ENCODE data around the gene UBR4.

The UBR4 gene

DNA sequence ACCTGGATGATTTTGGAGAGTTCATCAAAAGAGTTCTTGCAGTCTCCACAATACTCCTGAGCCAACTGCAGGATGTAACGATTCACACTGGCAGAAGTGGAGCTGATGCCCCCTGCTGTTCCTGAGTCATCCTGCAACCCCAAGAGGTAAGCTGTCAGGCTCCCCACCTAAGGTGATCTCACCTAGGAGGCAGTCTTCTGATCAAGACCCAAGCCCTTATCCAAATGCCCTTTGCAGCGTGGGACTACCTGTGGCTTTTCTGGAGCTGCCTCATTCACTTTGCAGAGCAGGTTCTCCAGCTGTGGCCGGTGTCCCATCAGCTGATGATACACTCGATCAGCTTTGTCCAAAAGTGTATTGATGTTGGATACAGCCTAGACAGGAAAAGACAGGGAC is 96.4 kb downstream of the UBR4 start:
- Histone ChIP-seq H3K27ac (ENCODE audit: low read depth, low read length) (no peak overlapping the region), H3K4me1 (ENCODE audit: control insufficient read depth in 5 of 5, insufficient read depth in 5 of 5, low read length in 5 of 5) (no peaks in the 10 kb centered on the region), H3K9me3 (ENCODE audit: control insufficient read depth in 5 of 5, low read length in 5 of 5) (no peaks in the 10 kb centered on the region), H3K4me3 (ENCODE audit: low read depth in 1 of 5, low read length in 5 of 5) (no peak overlapping the region), H3K27me3 (ENCODE audit: control insufficient read depth in 5 of 5, insufficient read depth in 4 of 5, low read length in 5 of 5) (no peaks in the 10 kb centered on the region), H3K36me3 (ENCODE audit: control insufficient read depth in 5 of 5, insufficient read depth in 5 of 5, low read length in 5 of 5) (peaks cover 37 to 99% (median 97%) of the 10 kb centered on the region in 5 donors), H3K9ac (ENCODE audit: low read length in 5 of 5) (no peak overlapping the region)

DNA sequence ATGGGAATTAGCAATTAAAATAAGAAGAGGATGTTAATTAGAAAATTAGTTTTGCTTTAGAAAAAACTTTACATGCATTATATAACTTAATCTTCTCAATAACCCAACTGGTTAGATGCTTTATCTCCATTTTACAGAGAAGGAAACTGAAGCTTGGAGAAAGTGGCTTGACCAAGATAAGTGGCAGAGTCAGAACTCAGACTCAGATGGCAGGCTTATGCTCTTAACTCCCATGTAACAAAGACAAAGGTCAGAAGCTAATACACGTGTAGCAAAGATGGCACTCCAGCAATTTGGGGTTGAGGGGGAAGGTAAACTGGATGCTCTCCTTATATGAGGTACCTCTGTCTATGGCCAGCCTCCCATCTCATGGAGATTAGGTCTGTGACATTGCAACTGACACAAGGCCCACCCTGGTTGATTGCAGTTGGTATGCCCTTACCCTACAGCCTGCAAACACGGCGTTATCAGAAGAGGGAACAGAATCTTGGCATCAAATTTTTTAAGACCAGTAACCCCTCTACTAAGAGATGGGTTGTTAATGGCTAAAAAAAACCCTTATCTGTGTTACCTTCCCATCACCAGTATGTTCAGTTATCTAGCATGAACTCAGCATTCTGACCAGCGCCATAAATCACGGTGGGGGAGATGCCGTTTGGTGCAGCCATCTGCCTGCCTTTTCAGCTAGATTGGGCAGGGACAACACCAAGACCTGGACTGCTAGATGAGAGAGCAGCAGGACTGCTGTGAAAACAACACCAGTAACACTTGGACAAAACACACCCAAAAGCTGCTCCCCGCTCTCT is 97.0 kb downstream of the UBR4 start:
- H3K27ac ChIP-seq (ENCODE audit: low read depth, low read length): no peak overlapping the region
- H3K36me3 ChIP-seq (ENCODE audit: control insufficient read depth in 5 of 5, insufficient read depth in 5 of 5, low read length in 5 of 5): peaks cover 35 to 100% (median 99%) of the 10 kb centered on the region in 5 donors
- H3K4me1 ChIP-seq (ENCODE audit: control insufficient read depth in 5 of 5, insufficient read depth in 5 of 5, low read length in 5 of 5): no peaks in the 10 kb centered on the region
- H3K27me3 ChIP-seq (ENCODE audit: control insufficient read depth in 5 of 5, insufficient read depth in 4 of 5, low read length in 5 of 5): no peaks in the 10 kb centered on the region
- H3K9ac ChIP-seq (ENCODE audit: low read length in 5 of 5): no peak overlapping the region
- H3K9me3 ChIP-seq (ENCODE audit: control insufficient read depth in 5 of 5, low read length in 5 of 5): no peaks in the 10 kb centered on the region
- no peak overlapping the region for H3K4me3 ChIP-seq (ENCODE audit: low read depth in 1 of 5, low read length in 5 of 5)

DNA sequence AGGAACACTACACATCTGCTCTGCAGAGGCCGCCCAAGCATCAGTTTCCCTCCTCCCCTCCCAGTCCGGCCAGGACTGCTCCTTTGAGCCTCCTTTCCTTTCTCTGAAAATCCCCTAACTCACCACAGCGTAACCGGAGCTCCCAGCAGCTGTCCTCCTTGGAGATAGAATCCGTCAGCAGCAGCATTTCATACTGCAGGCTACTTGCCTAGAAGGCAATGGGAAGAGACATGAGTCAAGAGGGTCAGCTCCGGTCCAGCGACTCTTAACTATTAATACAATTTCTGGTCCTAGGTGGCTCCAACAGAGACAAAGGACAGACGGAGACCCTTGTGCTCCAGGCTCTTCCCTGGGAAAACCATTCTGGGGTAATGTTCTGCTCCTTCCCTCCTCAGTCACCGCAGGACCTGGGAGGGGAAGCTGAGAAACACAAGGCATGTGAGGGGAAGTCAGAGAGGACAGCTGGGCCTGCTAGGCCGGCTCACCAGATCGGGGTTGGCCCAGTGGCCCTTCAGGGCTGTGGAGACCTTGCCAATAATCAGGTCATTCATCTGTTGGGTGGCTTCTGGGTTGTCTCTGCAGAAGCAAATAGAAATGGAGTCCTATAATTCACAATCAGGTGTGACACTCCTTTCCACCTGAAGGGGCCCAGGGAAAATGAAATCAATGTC is 99.7 kb downstream of the UBR4 start:
- no peaks in the 10 kb centered on the region for H3K9me3 ChIP-seq (ENCODE audit: control insufficient read depth in 5 of 5, low read length in 5 of 5)
- no peaks in the 10 kb centered on the region for H3K4me1 ChIP-seq (ENCODE audit: control insufficient read depth in 5 of 5, insufficient read depth in 5 of 5, low read length in 5 of 5)
- H3K36me3 ChIP-seq (ENCODE audit: control insufficient read depth in 5 of 5, insufficient read depth in 5 of 5, low read length in 5 of 5): peaks cover 26 to 100% (median 98%) of the 10 kb centered on the region in 5 donors
- no peak overlapping the region for H3K9ac ChIP-seq (ENCODE audit: low read length in 5 of 5)
- no peaks in the 10 kb centered on the region for H3K27me3 ChIP-seq (ENCODE audit: control insufficient read depth in 5 of 5, insufficient read depth in 4 of 5, low read length in 5 of 5)
- H3K4me3 ChIP-seq (ENCODE audit: low read depth in 1 of 5, low read length in 5 of 5): no peak overlapping the region
- H3K27ac ChIP-seq (ENCODE audit: low read depth, low read length): no peak overlapping the region

DNA sequence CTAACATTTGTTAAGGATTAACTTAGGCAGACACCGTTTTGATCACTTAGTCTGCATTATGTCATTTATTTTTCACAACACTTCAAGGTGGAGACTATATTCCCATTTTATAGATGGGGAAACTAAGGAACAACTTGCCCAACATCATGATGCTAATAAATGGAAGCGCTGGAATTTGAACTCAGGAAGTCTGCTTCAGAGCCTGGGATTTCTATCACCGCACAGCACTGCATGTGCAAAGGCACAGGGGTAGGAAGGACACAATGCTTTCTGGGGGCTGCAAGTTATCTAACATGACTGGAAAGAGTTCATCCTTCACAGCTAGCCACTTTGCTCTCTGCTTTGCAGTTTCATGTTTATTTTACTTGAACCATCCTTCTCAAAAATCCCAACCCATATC is 100.5 kb downstream of the UBR4 start:
- peaks cover 29 to 100% (median 98%) of the 10 kb centered on the region in 5 donors for H3K36me3 ChIP-seq (ENCODE audit: control insufficient read depth in 5 of 5, insufficient read depth in 5 of 5, low read length in 5 of 5)
- H3K9me3 ChIP-seq (ENCODE audit: control insufficient read depth in 5 of 5, low read length in 5 of 5): no peaks in the 10 kb centered on the region
- no peak overlapping the region for H3K4me3 ChIP-seq (ENCODE audit: low read depth in 1 of 5, low read length in 5 of 5)
- H3K9ac ChIP-seq (ENCODE audit: low read length in 5 of 5): no peak overlapping the region
- H3K27ac ChIP-seq (ENCODE audit: low read depth, low read length): no peak overlapping the region
- H3K27me3 ChIP-seq (ENCODE audit: control insufficient read depth in 5 of 5, insufficient read depth in 4 of 5, low read length in 5 of 5): no peaks in the 10 kb centered on the region
- no peaks in the 10 kb centered on the region for H3K4me1 ChIP-seq (ENCODE audit: control insufficient read depth in 5 of 5, insufficient read depth in 5 of 5, low read length in 5 of 5)

DNA sequence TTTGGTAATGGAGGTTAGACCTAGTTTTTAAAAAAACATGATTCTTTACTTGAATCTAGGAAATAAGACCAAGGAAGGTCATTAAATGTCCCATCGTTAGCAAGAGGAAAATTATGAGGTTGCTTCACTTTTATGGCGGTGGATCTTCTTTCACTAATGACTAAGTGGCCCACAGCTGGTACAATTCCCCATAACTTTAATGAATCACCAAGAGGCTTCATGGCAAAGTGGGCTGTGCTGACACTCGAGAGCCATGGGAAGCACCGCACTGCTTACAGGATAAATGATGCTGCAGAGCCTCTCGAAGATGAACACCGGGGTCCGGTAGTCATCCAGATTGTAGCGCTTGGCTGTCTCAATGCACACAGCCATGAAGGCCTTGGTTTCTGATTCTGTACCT is 108.8 kb downstream of the UBR4 start:
- H3K27me3 ChIP-seq (ENCODE audit: control insufficient read depth in 5 of 5, insufficient read depth in 4 of 5, low read length in 5 of 5): no peaks in the 10 kb centered on the region
- H3K4me1 ChIP-seq (ENCODE audit: control insufficient read depth in 5 of 5, insufficient read depth in 5 of 5, low read length in 5 of 5): no peaks in the 10 kb centered on the region
- H3K36me3 ChIP-seq (ENCODE audit: control insufficient read depth in 5 of 5, insufficient read depth in 5 of 5, low read length in 5 of 5): peaks cover 53 to 100% (median 99%) of the 10 kb centered on the region in 5 donors
- no peaks in the 10 kb centered on the region for H3K9me3 ChIP-seq (ENCODE audit: control insufficient read depth in 5 of 5, low read length in 5 of 5)
- no peak overlapping the region for H3K9ac ChIP-seq (ENCODE audit: low read length in 5 of 5)
- no peak overlapping the region for H3K27ac ChIP-seq (ENCODE audit: low read depth, low read length)
- H3K4me3 ChIP-seq (ENCODE audit: low read depth in 1 of 5, low read length in 5 of 5): no peak overlapping the region

DNA sequence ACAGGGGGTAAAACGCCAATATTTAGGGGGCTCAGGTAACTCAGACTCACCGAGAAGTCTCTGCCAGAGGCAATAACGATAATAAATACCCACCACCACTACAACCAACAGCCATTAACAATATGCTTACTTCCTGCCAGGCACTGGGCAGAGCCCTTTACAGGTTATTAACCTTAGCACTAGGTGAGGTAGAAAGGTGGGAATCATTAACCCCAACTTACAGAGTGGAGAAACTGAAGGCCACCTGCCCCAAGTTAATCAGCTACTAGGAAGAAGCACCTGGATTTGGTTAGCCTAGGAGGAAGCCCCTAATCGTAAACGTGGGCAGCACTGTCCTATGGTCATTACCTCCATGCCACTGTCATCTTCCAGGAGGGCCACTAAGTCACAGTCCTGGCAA is 110.0 kb downstream of the UBR4 start:
- H3K9ac ChIP-seq (ENCODE audit: low read length in 5 of 5): no peak overlapping the region

DNA sequence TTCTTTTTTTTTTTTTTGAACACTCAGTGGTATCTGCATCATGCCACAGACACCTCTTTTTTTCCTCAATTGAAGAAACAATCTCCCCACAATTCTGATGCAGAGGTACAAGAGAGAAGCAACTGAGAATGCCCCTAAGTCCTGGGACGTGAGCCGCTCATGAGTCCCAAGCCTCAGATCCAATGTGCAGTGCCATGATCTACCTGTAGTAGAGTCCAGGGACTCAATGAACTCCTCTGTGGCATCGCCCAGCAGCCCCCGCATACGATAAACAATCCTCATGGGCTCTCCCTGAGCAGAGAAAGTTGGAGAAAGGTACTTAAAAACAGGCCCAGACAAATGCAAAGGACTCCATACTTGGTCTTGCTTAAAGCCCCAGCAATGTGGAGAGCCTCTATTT is 113.1 kb downstream of the UBR4 start:
- Histone ChIP-seq H3K27me3 (ENCODE audit: control insufficient read depth in 5 of 5, insufficient read depth in 4 of 5, low read length in 5 of 5) (no peaks in the 10 kb centered on the region), H3K4me3 (ENCODE audit: low read depth in 1 of 5, low read length in 5 of 5) (no peak overlapping the region), H3K9me3 (ENCODE audit: control insufficient read depth in 5 of 5, low read length in 5 of 5) (no peaks in the 10 kb centered on the region), H3K4me1 (ENCODE audit: control insufficient read depth in 5 of 5, insufficient read depth in 5 of 5, low read length in 5 of 5) (peaks cover 0 to under 1% (median 0%) of the 10 kb centered on the region in 5 donors), H3K36me3 (ENCODE audit: control insufficient read depth in 5 of 5, insufficient read depth in 5 of 5, low read length in 5 of 5) (peaks cover 53 to 100% (median 99%) of the 10 kb centered on the region in 5 donors), H3K27ac (ENCODE audit: low read depth, low read length) (no peak overlapping the region), H3K9ac (ENCODE audit: low read length in 5 of 5) (no peak overlapping the region)

More for the DNA sequence above, 110.0 kb downstream of the UBR4 start:
- Histone ChIP-seq H3K27me3 (ENCODE audit: control insufficient read depth in 5 of 5, insufficient read depth in 4 of 5, low read length in 5 of 5) (no peaks in the 10 kb centered on the region), H3K4me1 (ENCODE audit: control insufficient read depth in 5 of 5, insufficient read depth in 5 of 5, low read length in 5 of 5) (no peaks in the 10 kb centered on the region), H3K36me3 (ENCODE audit: control insufficient read depth in 5 of 5, insufficient read depth in 5 of 5, low read length in 5 of 5) (peaks cover 51 to 100% (median 99%) of the 10 kb centered on the region in 5 donors), H3K27ac (ENCODE audit: low read depth, low read length) (no peak overlapping the region), H3K9me3 (ENCODE audit: control insufficient read depth in 5 of 5, low read length in 5 of 5) (no peaks in the 10 kb centered on the region), H3K4me3 (ENCODE audit: low read depth in 1 of 5, low read length in 5 of 5) (no peak overlapping the region)

DNA sequence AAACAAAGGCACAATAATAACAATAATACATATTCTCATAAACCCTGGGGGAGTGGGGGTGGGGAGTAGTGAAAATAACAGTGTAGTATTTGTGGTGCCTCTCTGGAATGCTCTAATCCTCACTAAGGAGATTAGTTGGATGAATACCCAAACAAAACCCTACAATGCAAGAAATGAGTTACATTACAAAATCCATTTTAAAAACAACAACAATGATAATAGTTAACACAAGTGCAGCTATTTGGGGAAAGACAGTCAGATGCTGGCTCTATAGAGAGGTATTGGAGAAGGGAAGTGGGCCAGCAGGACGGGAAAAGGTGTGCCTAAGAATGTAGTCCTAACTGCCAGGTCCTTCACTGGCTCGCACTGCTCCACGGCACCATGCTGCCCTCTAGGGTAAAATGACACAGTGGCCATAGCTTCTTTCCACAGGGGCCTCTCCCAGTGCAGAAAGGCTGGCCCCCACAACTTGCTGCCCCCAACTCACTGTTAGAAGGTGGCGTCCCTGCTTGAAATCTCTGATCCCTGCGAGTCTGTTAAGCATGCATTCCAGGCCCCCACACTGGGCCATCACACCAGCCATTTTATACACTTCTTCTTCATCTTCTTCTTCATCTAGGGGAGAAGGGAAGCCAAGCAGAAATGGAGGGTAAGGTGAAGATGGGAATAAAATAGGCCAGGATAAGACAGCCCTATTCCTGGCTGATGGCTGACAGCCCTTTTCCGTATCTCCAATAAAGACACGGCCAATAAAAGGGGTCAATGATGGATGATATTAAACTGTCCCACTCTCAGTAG is 113.8 kb downstream of the UBR4 start:
- no peaks in the 10 kb centered on the region for H3K27me3 ChIP-seq (ENCODE audit: control insufficient read depth in 5 of 5, insufficient read depth in 4 of 5, low read length in 5 of 5)
- no peak overlapping the region for H3K27ac ChIP-seq (ENCODE audit: low read depth, low read length)
- peaks cover 48 to 100% (median 99%) of the 10 kb centered on the region in 5 donors for H3K36me3 ChIP-seq (ENCODE audit: control insufficient read depth in 5 of 5, insufficient read depth in 5 of 5, low read length in 5 of 5)
- peaks cover 0 to 4% (median 0%) of the 10 kb centered on the region in 5 donors for H3K4me1 ChIP-seq (ENCODE audit: control insufficient read depth in 5 of 5, insufficient read depth in 5 of 5, low read length in 5 of 5)
- no peak overlapping the region for H3K9ac ChIP-seq (ENCODE audit: low read length in 5 of 5)
- no peaks in the 10 kb centered on the region for H3K9me3 ChIP-seq (ENCODE audit: control insufficient read depth in 5 of 5, low read length in 5 of 5)
- H3K4me3 ChIP-seq (ENCODE audit: low read depth in 1 of 5, low read length in 5 of 5): no peak overlapping the region

DNA sequence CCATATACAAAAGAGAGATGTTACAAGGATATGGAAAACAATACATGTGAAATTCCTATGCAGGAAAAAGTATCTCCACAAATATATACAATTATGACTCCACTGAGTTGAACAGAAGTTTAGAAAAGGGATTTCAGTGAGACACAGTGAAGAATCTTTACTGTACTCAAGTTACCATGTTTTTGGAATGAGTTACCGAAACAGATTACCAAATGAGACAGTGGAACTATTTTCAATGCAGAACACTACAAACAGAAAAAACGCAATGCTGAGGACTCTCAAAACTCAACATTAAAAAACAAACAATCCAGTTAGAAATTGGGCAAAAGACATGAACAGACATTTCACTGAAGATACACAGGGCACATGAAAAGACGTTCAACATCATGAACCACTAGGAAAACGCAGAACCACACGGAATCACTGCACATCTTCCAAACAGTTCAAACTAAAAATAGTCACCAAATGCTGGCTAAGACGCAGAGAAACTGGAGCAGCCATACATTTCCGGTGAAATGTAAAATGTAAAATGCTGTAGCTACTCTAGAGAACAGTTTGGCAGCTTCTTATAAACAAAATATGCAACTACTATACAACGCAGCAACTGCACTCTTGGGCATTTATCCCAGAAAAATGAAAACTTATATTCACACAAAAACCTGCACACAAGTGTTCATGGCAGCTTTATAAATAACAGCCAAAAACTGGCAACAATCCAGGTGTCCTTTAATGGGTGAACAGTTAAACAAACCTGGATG is 118.7 kb downstream of the UBR4 start:
- Histone ChIP-seq H3K9me3 (ENCODE audit: control insufficient read depth in 5 of 5, low read length in 5 of 5) (no peaks in the 10 kb centered on the region), H3K27ac (ENCODE audit: low read depth, low read length) (no peak overlapping the region), H3K4me1 (ENCODE audit: control insufficient read depth in 5 of 5, insufficient read depth in 5 of 5, low read length in 5 of 5) (peaks cover 0 to 18% (median 6%) of the 10 kb centered on the region in 5 donors), H3K9ac (ENCODE audit: low read length in 5 of 5) (no peak overlapping the region), H3K36me3 (ENCODE audit: control insufficient read depth in 5 of 5, insufficient read depth in 5 of 5, low read length in 5 of 5) (peaks cover 27 to 99% (median 93%) of the 10 kb centered on the region in 5 donors), H3K27me3 (ENCODE audit: control insufficient read depth in 5 of 5, insufficient read depth in 4 of 5, low read length in 5 of 5) (no peaks in the 10 kb centered on the region), H3K4me3 (ENCODE audit: low read depth in 1 of 5, low read length in 5 of 5) (no peak overlapping the region)

Data from subcutaneous abdominal adipose tissue (tissue), 5 donors.